ENCODE results near the gene NUPR2. TPM values are rescaled to one million over a fixed set of nuclear protein-coding genes. Genes with fewer than 3 reads are reported as not detected.
"Not testable (repeated sequence)": the region's sequence is repeated elsewhere in the genome, so short reads cannot be mapped to it uniquely, and the experiment has no call there.

NUPR2 gene
- total and polyA plus RNA-seq, 9 of the 15 experiments (the other 6 are each of a cell fraction or from before 2014, with no cell fraction given) = not detected

DNA sequence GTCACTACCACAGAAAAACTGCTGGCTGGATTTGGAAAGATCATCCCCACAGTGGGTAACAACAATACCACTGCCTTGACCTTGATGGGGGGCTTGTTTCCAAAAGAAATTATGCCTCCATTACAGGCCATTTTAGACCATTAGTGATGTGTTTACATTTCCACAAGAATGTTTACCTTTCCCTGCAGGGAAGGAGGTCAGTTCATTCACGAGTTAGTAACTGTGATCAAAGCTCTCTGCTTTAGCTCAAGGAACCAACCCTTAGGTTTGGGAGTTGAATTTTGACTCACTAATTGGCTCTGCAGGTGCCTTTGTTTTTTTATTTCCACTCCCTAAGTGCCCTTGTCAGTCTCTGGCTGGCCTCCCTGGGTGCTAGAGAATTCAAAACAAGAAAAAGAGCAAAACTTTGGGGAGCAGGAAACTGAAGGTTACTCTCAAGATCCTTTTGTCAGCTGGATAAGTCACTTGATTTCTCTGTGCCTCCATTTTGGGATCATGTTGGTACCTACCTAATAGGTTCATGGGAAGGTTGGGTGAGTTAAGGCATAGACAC is 41.1 kb upstream of the NUPR2 start:
- Histone ChIP-seq H4K20me1 (replicated peaks; ENCODE audit: control insufficient read depth, insufficient read depth, low read length) (no peaks in the 10 kb centered on the region), H3K4me2 (ENCODE audit: insufficient read depth, low read length) (no peak overlapping the region), H3K9ac (ENCODE audit: insufficient read depth in 1 of 2, low read depth in 2 of 2, low read length in 2 of 2) (no peak overlapping the region), H2AFZ (ENCODE audit: low read depth, low read length) (no peak overlapping the region), H3K9me1 (ENCODE audit: control insufficient read depth, insufficient read depth, low read length) (no peaks in the 10 kb centered on the region), H3K79me2 (ENCODE audit: control insufficient read depth, insufficient read depth, low read length) (no peaks in the 10 kb centered on the region), H3K9me3 (replicated peaks; ENCODE audit: control insufficient read depth, insufficient read depth, low read depth, low read length) (no peaks in the 10 kb centered on the region), H3K4me3 (no peak overlapping the region), H3K4me1 (replicated peaks in 1 of 2; ENCODE audit: control insufficient read depth in 2 of 2, insufficient read depth in 2 of 2, low read length in 2 of 2) (no peaks in the 10 kb centered on the region), H3K27ac (ENCODE audit: extremely low read depth, low read depth, low read length) (no peak overlapping the region), H3K27me3 (ENCODE audit: control insufficient read depth in 2 of 2, insufficient read depth in 2 of 2, low read length in 2 of 2) (no peaks in the 10 kb centered on the region), H3K36me3 (ENCODE audit: control insufficient read depth, insufficient read depth, low read length) (no peaks in the 10 kb centered on the region)
- in situ Hi-C loops (cut with MboI) (no loop called here), intact Hi-C loops (cut with micrococcal nuclease) (no loop called here)
- CTCF ChIA-PET (ENCODE audit: low intra/inter-chr PET ratio) = no interaction called here
- 0% methylated on average over 1 of the region's 1 CpG for WGBS (ENCODE audit: insufficient coverage, low coverage, missing lambda C conversion rate)
- TF ChIP-seq, protein P1, sequence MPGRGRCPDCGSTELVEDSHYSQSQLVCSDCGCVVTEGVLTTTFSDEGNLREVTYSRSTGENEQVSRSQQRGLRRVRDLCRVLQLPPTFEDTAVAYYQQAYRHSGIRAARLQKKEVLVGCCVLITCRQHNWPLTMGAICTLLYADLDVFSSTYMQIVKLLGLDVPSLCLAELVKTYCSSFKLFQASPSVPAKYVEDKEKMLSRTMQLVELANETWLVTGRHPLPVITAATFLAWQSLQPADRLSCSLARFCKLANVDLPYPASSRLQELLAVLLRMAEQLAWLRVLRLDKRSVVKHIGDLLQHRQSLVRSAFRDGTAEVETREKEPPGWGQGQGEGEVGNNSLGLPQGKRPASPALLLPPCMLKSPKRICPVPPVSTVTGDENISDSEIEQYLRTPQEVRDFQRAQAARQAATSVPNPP (IDR thresholded peaks at IDR 0.05; ENCODE audit: borderline replicate concordance, insufficient read depth, insufficient read length) = no peak
- TF ChIP-seq ZZZ3 (IDR thresholded peaks at IDR 0.05) (no peak), DMBX1 (CRISPR knock-in tag; IDR thresholded peaks at IDR 0.05; ENCODE audit: borderline replicate concordance) (no peak)
- FAIRE-seq (no peak), DNase-seq (ENCODE audit: extremely low read depth in 1 of 4, low spot score in 3 of 4) (no peak), ATAC-seq (no peak)
- BruUV-seq (replicated peaks) = no TSS peak
- POLR2A ChIA-PET = no interaction called here

DNA sequence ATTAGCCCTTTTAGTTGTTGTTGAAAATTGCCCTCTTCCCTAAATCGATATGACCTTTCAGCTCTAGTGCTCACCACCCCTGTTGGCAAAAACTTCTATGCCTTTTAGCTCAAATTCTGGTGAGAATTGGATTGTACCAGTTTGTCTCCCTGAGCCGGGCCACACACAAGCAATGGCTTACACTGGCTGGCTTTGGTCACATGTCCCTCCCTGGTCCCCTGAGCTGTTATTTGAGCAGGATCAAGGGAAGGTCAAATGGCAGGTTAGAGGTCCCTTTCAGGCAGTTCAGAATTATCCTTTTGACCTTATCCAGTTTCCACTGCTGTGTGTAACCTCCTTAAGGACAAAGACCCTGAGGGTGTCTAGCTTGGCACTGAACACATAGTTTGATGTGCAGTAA is 14.8 kb upstream of the NUPR2 start:
- H3K27ac ChIP-seq (ENCODE audit: extremely low read depth, low read depth, low read length); H3K27me3 ChIP-seq (ENCODE audit: control insufficient read depth in 2 of 2, insufficient read depth in 2 of 2, low read length in 2 of 2); H3K4me2 ChIP-seq (ENCODE audit: insufficient read depth, low read length); DNase-seq (ENCODE audit: extremely low read depth in 1 of 4, low spot score in 3 of 4); H4K20me1 ChIP-seq (replicated peaks; ENCODE audit: control insufficient read depth, insufficient read depth, low read length); H3K9ac ChIP-seq (ENCODE audit: insufficient read depth in 1 of 2, low read depth in 2 of 2, low read length in 2 of 2); intact Hi-C loops (cut with micrococcal nuclease); H3K9me1 ChIP-seq (ENCODE audit: control insufficient read depth, insufficient read depth, low read length); in situ Hi-C loops (cut with MboI); H3K79me2 ChIP-seq (ENCODE audit: control insufficient read depth, insufficient read depth, low read length); H3K36me3 ChIP-seq (ENCODE audit: control insufficient read depth, insufficient read depth, low read length); H3K4me1 ChIP-seq (replicated peaks in 1 of 2; ENCODE audit: control insufficient read depth in 2 of 2, insufficient read depth in 2 of 2, low read length in 2 of 2); H3K9me3 ChIP-seq (replicated peaks; ENCODE audit: control insufficient read depth, insufficient read depth, low read depth, low read length); FAIRE-seq; BruUV-seq (replicated peaks); CTCF ChIA-PET (ENCODE audit: low intra/inter-chr PET ratio); H3K4me3 ChIP-seq: not testable (repeated sequence)
- peak; percentile 70 for ATAC-seq
- POLR2A ChIA-PET = interaction anchor here (0.7 to 1.0 kb wide), 2 partner anchors 24 to 161 kb away, joined by 3 to 9 read pairs; no protein-coding TSS in a partner anchor
- 0% methylated on average over 2 of the region's 2 CpGs for WGBS (ENCODE audit: insufficient coverage, low coverage, missing lambda C conversion rate)
- TF ChIP-seq ESRRA (IDR thresholded peaks at IDR 0.05; ENCODE audit: borderline replicate concordance, low read depth) = 0 out of 2 replicates have a peak, but pooled peaks have one; percentile 36
- peak overlapping the region; percentile 72 for H2AFZ ChIP-seq (ENCODE audit: low read depth, low read length)
